Measurements from ENCODE around the gene NAALADL2.

GRCh38 chr3:175518459-175518858, 659.3 kb downstream of the NAALADL2 start:
- TF ChIP-seq CTCF (IDR thresholded peaks at IDR 0.05; ENCODE audit: insufficient read depth, low read length, poor library complexity, severe bottlenecking) (no peak), EZH2phosphoT487 (conservative IDR thresholded peaks at IDR 0.05; ENCODE audit: low read length) (no peak)
